GM19025 (cell line): ENCODE results near the gene TCF3.

Experiments
- ATAC-seq: cut with Tn5 transposase; IDR thresholded peaks from one replicate; pipeline ENCODE4 v1.9.1; 2021; ENCODE audit warnings: mild to moderate bottlenecking, low read depth, moderate library complexity; ENCODE audit not compliant: unreplicated experiment

Gene TCF3

GRCh38 chr19:1591421-1592023 lies 60.9 kb downstream of the TCF3 start:
- ATAC-seq: no peak

GRCh38 chr19:1590641-1591397 lies 61.6 kb downstream of the TCF3 start:
- ATAC-seq: no peak

- no peak for ATAC-seq
These were observed 64.5 kb downstream of the TCF3 start for GRCh38 chr19:1587872-1588271.

- ATAC-seq: no peak
These were observed 67.2 kb downstream of the TCF3 start for GRCh38 chr19:1585243-1585580.

- ATAC-seq: no peak
These were observed 67.7 kb downstream of the TCF3 start for GRCh38 chr19:1584500-1585242.

- no peak for ATAC-seq
These were observed 70.2 kb downstream of the TCF3 start for GRCh38 chr19:1582201-1582600.

GRCh38 chr19:1580957-1581356 lies 71.5 kb downstream of the TCF3 start:
- no peak for ATAC-seq

GRCh38 chr19:1580382-1580781 lies 72.0 kb downstream of the TCF3 start:
- ATAC-seq: no peak

GRCh38 chr19:1579222-1579621 lies 73.2 kb downstream of the TCF3 start:
- no peak for ATAC-seq

- no peak for ATAC-seq
These were observed 74.3 kb downstream of the TCF3 start for GRCh38 chr19:1577929-1578618.

GRCh38 chr19:1577090-1577928 lies 75.1 kb downstream of the TCF3 start:
- no peak for ATAC-seq

- ATAC-seq: no peak
These were observed 75.9 kb downstream of the TCF3 start for GRCh38 chr19:1576242-1577089.

- ATAC-seq: no peak
These were observed 76.8 kb downstream of the TCF3 start for GRCh38 chr19:1575323-1576241.

- ATAC-seq: no peak
These were observed 77.9 kb downstream of the TCF3 start for GRCh38 chr19:1574354-1575136.

GRCh38 chr19:1572795-1573194 lies 79.6 kb downstream of the TCF3 start:
- no peak for ATAC-seq

GRCh38 chr19:1571358-1571757 lies 81.1 kb downstream of the TCF3 start:
- no peak for ATAC-seq

GRCh38 chr19:1570836-1571235 lies 81.6 kb downstream of the TCF3 start:
- ATAC-seq: no peak

GRCh38 chr19:1569997-1570396 lies 82.4 kb downstream of the TCF3 start:
- no peak for ATAC-seq
